GM21576 (cell line): Measurements from ENCODE around the gene LOXL1.

Source experiments
- ATAC-seq: cut with Tn5 transposase; IDR thresholded peaks from one replicate; pipeline ENCODE4 v1.9.1; 2021; ENCODE audit warnings: mild to moderate bottlenecking, moderate library complexity; ENCODE audit not compliant: unreplicated experiment

The LOXL1 gene

DNA sequence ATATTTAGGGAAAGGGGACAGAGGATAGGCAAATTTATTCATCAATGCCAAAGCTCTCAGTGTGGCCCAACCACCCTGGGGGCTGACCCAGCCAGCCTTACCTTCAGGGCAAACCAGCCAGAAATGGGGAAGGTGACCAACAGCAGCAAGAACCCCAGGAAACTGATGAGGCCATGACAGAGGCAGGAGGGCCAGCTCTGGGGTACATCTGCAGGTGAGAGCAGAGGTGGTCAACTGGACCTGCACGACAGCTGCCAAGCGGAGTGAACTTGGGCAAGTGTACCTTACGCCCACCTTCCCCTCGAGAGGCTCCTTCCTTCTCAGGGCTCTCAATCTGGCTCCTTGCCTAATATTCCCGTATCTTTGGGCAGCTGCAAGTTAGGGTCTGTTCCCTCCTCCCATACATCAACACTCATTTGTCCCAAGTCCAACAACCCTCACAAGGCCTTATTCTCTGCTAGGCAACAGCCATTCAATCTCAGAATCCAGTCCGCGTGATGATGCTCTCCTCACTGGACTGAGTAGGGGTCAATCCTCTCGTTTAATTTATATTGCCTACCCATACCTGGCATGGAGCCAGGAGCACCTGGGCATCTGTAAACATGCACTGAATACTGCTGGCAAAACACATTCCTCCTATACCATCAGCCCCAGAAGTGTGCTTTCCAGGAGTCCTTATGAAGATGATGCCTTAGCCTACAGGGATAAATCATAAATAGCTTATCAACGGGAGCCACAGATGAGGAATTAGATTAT is 64.2 kb downstream of the LOXL1 start:
- ATAC-seq = no peak

- no peak for ATAC-seq
These were observed 65.0 kb downstream of the LOXL1 start for GRCh38 chr15:73991260-73991659.

DNA sequence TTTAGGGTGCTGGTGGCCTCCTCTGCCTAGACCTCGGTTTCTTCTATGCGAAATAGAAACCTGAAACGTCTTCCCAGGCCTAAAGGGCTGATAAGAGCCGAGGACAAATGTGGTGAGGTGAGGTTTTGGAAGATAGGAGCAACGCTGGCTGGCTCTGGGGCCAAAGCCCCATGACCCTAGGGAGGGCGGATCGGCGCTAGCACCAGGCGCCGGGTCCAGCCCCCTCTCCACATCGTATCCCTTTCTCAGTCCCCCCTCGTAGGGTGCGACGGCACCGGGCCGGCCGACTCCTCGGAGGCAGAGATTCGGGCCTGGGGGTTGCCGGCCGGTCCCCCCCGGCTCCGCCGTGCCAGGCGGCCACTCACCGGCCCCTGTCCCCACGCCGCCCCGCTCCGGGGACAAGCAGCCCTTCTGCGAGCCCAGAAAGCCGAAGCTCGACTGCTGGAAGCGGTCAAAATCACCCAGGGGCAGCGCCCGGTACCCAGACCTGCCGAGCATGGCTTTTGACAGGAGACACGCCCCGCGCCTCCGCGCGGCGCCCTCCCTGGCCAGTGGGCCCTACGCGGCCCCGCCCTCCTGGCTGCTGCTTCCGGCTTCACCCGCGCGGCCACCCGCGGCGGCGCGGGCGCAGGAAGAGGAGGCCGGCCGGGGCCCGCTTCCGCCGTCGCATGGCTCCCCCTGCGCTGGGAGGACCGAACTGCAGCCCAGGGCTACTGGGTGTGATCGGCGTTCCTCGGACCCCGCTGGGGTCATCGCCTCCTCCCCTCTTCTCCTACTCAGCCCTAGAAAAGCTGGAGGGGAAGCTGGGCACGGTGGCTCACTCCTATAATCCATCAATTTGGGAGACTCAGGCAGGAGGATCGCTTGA is 65.7 kb downstream of the LOXL1 start, which contains the start of gene STOML1:
Gene STOML1, minus strand, starts transcription at position 570 of the 868 bp plus-strand sequence. Its CDS starts 72 bp downstream, at position 498.
- ATAC-seq = peak; percentile 59

DNA sequence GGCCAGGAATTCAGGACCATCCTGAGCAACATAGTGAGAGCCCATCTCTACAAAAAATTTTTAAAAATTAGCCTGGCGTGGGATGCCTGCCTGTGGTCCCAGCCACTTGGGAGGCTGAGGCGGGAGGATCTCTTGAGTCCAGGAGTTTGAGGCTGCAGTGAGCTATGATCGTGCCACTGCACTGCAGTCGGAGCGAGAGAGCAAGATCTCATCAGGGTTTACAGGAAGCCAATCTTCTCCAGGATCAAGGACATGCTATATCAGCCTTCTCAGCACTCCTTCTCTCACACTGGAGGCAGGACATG is 66.3 kb downstream of the LOXL1 start:
- no peak for ATAC-seq

DNA sequence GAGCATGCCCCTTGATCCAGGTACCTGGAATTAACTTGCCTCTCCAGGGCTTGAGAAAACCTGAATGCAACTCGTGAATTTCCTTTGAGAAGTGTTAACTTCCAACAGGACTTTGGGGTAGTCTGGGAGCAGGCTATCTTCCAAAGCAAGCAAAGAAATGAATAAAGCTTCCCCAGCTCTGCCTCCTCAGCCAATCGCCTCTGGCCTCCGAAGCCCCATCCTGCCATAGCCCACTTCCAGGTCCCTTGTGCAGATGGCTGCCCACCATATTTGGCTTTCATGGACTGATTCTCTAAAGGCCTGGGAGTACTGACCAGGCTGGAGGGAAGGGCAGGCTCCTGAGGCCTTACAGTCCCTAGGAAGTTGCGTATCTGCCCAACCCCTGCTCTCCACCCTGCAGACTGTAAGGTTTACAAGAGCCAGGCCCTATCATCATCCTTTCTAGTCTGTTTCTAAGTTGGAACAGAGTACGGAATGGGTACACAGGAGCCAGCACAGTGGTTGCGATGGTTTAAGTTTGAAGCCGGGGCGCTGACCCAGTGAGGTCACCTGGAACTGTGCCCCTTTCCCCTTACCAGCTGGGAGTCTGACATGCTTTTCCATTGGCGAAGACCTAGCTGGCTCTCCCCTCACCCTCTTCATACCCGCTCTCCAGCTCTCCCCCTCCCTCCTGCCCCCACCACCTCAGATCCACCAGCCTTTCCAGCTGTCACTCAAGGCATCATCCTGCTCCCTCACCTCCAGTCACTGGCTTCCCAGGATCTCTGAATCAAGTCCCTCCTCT is 67.1 kb downstream of the LOXL1 start:
- ATAC-seq = no peak

DNA sequence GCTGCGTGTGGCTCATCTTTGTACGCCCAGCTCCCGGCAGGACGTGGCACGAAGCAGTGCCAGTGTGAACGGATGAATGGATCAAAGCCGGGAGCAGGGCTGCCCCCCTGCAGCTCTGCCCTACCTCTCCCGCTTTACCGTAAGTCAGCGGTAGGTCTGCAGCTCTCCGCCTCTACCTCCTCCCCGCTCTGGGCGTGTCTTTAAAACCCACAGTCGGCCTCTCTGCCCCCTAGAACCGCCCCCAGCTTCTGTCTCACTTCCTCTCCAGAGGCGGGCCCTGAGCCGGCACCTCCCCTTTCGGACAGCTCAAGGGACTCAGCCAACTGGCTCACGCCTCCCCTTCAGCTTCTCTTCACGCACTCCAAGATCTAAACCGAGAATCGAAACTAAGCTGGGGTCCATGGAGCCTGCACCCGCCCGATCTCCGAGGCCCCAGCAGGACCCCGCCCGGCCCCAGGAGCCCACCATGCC is 68.2 kb downstream of the LOXL1 start, which contains the start of gene PML:
Gene PML, plus strand, starts transcription at position 304 of the 471 bp plus-strand sequence. Its CDS starts 97 bp downstream, at position 401.
- ATAC-seq = peak; percentile 73

DNA sequence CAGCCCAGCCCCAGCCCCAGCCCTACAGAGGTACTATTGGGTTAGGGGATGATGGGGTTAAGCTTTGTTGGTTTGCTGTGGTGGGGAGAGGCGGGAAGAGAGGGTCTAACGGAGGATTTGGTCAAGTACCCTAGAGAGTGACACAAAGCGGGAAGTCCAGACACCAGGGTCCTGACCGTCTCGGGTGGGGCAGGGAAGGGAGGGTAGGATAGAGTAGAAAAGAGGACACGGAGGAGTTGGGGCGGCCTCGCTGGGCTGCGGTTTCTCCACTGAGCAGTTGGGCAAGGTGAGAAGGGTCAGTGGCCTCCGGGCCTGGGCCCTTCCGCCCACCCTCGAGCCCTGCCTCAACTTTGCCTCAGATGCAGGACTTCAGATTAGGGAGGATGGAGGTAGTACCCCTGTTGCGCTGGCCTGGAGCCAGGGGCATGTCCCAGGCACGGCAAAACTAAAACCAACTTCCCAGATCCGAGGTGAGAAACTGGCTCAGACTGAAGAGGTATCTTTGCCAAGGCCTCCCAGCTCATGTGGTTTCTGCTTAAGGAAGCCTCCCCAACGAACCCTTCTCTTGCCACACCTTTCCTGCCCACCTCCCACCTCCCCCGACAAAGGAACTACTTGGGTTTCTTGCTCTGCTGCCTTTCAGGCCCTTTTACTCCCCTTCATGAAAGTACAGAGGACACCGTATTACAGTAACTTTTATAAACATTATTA is 68.8 kb downstream of the LOXL1 start:
- no peak for ATAC-seq

- no peak for ATAC-seq
These were observed 70.0 kb downstream of the LOXL1 start for GRCh38 chr15:73996267-73996666.

DNA sequence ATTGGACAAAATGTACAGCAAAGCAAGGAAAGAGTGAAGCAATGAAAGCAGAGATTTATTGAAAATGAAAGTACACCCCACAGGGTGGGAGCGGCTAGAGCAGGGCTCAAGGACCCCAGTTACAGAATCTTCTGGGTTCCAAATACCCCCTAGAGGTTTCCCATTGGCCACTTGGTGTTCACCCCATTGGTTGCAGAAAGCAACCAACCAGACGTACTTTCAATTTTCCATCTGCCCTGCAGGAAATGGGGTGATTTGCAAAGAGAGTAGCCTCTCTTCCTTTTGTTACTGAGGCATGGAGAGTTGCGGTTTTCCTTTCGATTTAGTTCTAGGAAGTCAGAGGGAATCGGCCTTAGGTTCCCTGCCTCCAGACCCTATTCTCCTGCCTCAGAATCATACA is 70.7 kb downstream of the LOXL1 start:
- ATAC-seq = no peak

- no peak for ATAC-seq
These were observed 71.7 kb downstream of the LOXL1 start for GRCh38 chr15:73997986-73998385.
